Measurements from ENCODE around the gene GLB1L.

GLB1L gene

GRCh38 chr2:219198974-219199373 lies 46.3 kb downstream of the GLB1L start:
- DNase-seq = no peak
- in situ Hi-C loops (cut with HindIII; ENCODE audit: low pct_ligation_motif_present, low pct_unique_long_range_greater_than_20kb, low sequenced_read_pairs) = no loop called here

- no peak for DNase-seq
- in situ Hi-C loops (cut with HindIII; ENCODE audit: low pct_ligation_motif_present, low pct_unique_long_range_greater_than_20kb, low sequenced_read_pairs) = no loop called here
These were observed 47.9 kb downstream of the GLB1L start for GRCh38 chr2:219197388-219197787.

GRCh38 chr2:219186754-219187456 lies 58.3 kb downstream of the GLB1L start:
- no peak for DNase-seq
- in situ Hi-C loops (cut with HindIII; ENCODE audit: low pct_ligation_motif_present, low pct_unique_long_range_greater_than_20kb, low sequenced_read_pairs) = no loop called here
